Hindlimb muscle (tissue), 1 donor: ENCODE results near the gene LPP. TPM values are rescaled to one million over a fixed set of nuclear protein-coding genes. Genes with fewer than 3 reads are reported as not detected.

ENCODE experiments used
- DNase-seq: peaks from one replicate; pipeline ENCODE4 v3.0.0-alpha.2; 2013
- polyA plus RNA-seq: library from polyadenylated mRNA; unstranded; fragments of 120-200 nt; gene quantifications from one replicate; pipeline ENCODE4 v1.2.1, GENCODE V29; 2013; ENCODE audit not compliant: insufficient read length

LPP gene
- polyA plus RNA-seq, 1 donor = 12.7 TPM

DNA sequence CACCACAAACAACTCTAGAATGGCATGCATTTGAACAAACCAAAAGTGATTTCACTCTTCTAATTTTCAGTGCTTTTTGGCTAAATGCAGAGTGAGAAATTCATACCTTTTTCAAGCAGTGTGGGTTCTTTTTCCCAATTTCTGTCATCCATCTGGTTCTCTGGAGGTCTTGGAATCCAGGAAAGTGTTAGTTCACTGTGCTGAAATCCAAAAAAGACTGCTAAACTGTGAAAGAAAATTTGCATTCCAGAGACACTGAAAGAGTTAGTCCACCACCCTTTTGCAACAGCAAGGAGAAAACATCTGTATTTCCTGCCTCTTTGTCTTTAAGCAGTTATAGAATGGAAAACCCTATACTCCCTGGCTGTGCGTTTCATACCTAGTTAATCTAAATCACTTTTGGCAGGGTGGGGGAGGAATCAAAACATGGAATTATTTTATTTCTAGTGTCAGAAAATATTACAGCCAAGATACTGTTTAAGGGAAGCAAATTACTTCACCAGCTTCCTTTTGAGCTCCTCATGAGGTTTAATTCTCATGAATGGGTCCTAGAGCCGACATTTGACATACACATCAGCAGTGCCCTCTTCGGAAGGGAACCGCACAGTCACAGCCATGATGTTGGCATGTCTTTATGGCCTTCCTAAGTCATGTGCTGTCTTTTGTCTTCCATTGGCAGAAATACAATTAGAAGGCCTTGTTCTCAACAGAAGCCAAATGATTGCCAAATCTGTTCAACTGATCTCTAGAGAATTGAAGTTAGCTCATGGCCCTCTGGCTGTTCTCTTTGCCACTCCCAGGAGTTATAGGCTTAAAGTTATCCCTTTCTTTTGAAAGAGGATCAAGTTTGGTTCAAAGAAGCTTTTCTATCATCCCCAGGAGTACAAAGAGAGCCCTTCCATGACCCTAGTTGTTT lies 700.2 kb downstream of the LPP start:
- DNase-seq = peak; percentile 31

DNA sequence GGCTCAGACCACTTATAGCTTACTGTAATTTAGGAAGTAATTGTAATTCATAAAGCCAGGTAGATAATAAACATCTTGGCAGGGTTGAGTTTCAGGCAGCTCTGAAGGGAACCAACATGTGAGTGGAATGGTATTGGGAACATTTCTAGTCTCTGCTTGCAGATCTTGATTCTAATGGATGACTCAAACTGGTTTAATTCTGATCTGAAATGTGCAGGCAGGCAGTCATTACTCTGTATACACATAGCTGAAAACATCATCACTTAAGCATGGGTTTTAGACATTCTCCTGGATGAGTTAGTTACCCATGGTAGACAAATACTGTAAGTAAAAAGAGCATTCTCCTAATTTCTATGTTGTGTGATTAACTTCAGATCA lies 700.8 kb downstream of the LPP start:
- DNase-seq = no peak

DNA sequence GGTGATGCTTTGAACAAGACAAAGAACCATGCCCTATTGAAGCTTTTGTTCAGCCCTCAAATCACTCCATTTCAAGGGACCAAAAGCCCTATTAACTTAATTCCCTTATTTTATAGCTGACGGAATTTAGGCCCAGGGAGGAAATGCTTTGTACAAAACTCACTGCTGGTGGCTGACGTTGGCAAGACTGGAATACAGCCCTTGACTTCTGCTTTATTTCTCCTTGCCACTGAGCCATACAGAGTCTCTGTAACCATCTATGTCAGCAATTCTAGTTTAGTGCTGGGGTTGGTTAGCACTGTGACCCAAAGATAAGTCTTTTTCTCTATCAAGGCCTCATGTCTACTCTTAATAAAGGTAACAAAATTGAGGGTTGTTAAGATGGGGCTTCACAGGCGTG lies 701.7 kb downstream of the LPP start:
- DNase-seq = no peak

DNA sequence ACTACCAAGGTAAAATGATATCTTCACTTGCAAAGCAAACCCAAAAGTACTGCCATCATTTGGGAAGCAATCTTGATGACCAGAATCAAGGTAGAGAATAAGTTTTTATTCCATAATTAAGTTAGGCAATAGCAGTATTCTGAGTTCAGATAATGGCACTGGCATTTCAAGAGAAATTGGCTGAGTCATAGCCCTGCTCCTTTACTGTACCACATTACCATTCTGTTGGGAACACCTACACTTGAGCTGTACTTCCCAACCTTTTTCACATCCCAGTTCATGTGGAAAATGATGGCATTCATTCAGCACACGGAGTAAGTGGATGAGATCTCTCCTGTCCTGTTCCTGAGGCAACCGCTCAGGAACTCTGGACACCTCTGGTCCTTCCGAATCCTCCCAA lies 706.2 kb downstream of the LPP start:
- no peak for DNase-seq

DNA sequence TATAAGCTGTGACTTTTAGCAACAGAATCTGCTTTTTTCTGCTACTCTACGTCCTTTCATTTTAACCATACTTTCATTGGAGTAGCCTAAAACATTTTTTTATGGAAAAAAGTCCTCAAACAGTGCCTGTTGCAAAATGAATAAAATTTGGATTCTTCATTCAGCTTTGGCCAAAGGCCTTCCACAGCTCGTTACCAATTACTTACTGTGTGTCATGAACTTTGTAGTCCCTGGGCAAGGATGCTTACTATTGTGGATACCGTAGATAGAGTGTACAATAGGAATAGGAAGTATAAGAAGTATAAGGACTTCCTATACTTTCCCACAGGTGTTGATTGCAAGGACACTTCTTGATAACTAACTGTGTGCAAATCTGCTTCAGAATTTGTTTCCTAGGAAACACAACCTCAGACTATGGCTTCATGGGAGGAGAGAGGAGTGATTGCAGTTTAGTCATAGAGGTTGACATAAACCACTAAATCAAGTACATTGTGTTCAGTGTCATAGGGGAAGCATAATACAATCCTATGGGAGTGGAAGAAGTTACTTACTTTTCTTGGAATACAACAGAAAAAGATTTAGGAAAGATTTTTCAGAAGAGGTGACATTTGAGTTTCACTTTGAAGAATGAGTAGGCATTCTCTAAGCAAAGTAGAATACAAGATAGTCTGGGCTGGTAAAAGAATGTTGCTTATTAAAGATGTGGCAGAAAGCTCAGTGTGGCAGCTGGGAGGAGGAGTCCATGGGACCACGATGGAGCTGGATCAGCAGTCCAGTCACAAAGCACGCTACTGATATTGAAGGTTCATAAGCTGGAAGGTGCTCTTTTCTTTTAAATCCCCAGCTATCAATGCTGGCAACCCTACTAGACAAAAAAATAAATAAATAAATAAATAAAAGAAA lies 708.1 kb downstream of the LPP start:
- DNase-seq = no peak

DNA sequence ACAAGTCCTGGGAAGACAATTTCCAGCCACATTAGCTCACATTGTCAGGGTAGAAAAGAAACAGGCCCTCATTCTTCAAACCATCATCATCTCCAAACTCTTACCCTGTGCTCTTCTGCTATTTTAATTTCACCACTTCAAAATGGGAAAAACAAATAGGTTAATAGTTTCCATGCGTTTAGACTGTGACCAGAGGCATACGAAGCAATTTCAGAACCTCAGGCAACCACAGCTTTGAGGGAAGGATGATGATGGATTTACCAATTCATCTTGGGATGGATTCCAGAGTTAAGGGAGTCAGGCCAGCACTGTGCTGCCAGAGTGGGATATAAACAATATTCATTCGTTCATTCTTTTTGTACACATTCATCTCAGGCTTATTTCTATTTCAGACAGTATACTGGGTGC lies 710.0 kb downstream of the LPP start:
- peak; percentile 51 for DNase-seq

DNA sequence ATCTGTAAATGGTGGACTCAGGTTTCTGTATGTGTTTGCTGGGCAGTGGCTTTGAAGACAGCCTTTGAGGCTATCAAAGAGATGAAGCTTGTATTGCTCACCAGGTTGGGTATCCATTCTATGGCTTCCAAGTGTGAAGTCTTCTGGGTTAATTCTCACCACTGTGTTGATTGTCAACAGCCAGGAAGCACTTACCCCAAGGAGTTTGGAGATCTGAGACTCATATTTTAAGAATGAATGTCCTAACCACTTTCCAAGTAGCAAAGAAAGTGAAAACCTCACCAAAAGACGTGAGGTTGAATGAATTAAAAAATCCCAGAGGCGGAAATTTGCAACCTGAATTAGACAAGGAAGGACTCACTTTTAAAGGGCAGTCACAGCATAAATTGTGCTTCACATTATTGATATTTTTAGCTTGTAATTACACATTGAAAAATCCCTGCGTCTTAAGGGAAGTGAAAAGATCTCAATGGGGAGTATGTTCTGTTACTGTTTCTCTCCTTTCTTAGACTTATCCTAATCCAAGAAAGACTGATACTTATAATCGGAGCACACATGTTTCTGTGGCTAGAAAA lies 713.8 kb downstream of the LPP start:
- no peak for DNase-seq

DNA sequence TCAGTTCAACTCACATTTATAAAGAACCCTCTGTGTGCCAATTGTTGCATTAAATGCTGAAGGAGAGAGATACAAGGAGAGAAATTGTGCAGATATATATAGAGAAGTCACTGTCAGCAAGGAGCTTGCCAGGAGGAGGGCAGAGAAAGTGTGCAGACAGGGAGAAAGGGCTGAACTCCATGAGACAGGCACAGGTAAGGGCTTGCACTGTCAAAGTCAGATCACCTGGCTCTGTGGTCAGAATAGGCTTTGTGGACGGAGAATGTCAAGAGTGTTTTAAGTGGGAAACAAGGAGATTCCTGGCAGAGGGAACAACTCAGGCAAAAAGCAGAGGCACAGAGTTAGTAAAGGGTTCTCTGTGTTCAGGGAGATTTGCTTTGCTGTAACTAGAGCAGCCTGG lies 714.8 kb downstream of the LPP start:
- no peak for DNase-seq

DNA sequence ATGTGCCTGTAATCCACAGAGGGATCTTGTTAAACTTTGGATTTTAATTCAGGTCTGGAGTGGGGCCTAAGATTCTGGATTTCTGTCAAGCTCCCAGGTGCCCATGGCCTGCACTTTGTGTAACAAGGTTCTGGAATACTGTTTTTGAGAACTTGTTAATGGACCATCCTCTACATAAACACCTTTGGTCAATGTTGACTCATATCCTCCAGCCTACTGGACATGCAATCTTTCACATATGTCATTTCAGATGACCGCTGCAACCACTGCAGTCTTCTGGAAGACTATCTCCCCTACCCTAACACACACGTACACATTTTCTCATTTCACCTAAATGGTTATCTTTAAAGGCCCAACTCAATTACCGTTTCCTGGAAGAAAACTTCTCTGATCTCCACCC lies 715.7 kb downstream of the LPP start:
- DNase-seq = no peak

DNA sequence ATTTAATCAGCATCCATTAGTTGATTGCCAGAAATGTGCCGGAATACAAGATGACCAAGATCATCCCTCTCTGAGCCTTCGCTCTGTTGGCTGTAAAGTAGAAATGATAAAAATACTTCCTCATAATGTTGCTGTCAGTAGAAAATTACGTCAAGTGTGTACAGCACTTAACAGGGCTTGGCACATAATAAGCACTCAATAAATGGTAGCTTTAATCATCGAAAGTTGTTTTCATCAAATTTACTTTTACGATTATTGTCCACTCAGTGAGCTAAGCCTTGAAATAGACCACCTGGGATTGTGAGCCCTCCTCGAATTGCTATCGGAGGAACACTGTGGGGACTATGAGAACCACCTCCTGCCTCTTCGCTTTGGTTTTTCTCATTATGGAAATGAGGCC lies 716.5 kb downstream of the LPP start:
- DNase-seq = no peak

DNA sequence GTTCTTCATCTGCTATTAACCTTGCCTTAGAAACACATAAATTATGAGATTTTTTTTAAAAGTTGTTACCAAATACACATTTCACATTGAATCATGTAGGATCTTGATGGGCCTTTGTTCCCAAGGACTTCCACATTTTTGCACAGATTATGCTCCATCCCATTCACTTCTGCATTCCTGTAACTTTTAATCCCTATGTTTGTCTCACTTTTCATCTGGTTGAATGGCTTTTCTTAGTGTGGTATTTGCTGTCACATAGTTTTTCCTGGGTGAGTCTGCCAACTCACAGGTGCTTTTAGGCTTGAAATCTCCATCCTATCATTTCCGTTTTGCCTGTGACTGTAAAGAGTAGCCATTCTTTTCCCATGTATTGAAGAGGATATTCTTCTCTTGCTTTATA lies 720.6 kb downstream of the LPP start:
- DNase-seq = no peak

DNA sequence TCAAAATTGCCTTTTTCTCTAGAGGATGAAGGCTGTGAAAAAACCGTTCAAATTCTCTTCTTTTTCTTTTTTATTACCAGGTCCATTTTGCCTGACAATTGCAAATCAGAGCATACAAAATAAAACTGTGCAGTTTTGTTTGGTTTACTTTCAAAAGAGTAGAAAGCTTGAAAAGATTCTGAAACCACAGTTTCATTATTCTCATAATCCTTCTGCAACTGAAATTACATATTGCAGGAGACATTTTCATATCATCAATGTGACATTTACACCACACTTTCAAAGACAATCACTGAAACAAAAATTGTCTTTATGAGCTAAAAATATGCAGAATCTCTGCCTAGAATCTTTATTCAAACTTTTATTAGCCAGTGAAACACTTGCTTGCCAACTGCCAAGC lies 721.5 kb downstream of the LPP start:
- no peak for DNase-seq

DNA sequence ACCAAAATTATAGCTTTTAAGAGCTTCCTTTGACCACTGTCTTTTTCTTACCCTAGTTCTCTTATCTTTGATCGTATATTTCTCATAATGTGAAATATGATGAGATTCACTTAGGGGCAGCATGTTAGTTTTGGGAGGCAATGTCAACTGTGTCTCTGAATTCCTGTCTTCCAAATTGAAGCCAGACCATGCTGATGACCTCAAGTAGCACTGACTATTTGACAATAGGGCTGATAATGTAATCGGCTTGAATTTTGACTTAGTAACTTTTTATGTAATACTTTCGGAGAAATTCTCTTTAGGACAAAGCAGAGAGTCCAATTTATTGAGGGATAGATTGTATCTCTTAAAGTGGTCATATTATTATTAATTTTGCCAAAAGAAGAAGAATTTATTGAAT lies 722.4 kb downstream of the LPP start:
- no peak for DNase-seq

DNA sequence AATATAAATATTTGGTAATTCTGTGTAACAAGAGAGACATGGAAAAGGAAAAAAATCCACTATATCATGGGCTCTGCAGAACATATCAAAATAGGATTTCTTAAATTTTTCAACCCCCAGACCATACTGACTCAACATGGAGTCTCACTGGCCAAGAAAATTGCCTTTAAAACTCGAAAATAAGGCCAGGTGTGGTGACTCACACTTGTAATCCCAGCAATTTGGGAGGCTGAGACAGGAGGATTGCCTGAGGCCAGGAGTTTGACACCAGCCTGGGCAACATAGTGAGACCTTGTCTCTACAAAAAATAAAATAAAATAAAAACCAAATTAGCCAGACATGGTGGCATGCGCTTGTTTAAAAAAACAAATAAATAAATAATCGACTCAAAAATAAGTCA lies 723.4 kb downstream of the LPP start:
- DNase-seq = no peak

DNA sequence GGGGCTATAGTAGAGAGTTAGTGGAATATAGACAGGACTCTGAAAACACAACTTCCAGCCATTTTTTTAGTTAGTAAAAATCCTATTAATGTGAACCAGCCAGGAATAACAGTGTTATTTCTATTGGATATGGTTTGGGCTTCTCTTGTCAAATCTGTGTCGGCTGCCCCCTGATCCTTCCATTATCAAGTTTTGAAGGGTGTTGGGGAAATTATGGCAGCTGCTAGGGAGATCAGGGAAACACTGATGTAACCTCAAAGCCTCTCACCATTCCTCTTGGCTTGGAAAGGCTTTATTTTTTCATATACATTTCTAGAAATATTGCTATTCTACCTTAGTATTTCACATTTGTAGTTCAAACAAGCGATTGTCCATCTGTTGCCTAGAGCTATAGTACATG lies 724.1 kb downstream of the LPP start:
- DNase-seq = no peak

DNA sequence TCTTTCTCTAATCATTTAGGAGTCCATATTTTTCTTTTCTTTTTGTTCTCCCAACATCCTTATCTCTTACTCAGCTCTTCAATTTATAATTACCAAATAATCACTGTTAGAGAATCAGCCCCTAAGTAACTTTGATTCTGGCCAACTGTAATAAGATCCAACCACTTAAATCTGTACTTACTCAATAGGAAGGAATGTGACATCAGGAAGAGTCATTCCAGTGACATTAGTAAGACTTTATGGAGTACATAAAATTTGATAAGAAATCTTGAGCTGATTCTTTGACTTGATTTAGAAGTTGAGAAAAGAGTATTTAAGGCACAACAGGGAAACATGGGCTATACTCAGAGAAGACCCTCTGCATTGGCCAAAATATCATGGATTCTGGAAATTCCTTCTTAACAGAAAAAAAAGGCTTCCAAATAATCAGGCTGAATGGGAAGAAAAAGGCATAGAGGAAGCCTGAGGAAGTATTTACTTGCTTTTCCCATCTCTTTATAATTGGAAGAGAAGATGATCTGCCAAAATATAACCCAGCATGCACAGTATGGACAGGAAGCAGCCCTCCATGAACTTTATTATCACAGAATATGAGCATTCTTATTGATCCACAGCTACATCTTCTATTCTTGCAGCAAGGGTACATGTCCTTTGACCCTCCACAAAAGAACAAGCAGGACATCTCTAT lies 728.1 kb downstream of the LPP start:
- no peak for DNase-seq

DNA sequence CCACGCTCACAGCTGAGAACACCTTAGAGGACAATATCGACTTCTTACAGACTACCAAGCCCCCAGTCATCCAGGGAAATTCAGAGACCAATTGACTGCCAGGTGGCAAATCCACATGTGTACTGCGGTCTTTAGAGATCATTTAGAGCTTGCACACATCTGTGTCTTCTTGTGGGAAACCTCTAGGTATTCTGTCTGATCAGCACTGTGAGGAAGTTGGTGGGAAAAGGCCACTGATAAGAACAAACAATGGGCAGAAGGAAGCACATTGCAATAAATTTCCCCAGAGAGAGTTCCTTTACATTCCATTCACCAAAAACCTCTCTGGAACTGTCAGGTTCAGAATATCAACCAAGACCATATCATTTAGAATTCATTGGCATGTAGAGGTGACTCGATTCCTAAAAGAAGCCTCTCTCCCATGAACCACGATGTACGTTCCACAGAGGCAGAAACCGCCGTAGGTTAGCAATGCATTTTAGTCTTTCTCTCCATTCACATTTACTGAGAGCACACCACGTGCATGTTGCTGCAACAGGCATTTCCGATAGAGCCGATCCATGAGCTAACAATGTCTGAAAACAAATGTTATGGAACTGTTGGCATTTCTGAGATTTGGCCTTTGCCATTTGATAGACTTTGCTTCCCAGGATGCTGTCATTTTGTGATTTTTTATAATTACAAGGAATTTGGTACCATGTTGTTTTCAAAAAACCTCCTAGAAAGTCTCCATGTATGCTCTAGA lies 730.5 kb downstream of the LPP start:
- DNase-seq = no peak

DNA sequence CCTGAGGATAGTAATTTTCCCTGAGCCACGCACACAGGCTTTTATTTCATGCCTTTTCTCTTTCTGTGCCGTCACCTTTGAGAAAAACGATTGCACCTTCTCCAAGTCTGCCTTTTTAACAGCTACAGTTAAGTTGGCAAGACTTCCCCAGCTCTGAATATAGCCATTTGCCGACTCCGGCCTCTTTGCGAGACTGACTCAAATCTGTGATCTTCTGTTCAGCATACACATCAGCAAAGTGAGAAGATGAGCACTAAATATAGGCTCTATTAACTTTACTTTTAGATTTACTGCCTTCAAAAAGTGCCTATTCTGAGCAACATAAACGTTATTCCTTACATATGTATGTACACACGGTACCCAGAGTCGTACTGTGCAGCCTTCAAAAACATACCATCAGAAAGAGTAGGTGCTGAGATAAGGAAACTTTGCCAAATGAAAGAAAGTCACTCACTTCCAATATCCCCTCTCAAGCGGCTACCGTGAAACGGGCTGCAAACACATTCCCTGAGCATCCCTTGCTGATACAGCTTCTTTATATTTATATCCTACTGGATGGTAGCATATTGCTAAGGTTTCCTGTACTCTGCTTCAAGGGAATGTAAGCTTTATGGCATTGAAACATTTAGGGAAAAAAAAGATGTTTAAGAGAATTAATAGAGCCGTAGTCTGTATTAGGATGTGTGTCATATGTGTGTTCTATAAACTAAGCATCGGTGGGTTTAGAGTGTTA lies 734.5 kb downstream of the LPP start:
- DNase-seq = no peak

DNA sequence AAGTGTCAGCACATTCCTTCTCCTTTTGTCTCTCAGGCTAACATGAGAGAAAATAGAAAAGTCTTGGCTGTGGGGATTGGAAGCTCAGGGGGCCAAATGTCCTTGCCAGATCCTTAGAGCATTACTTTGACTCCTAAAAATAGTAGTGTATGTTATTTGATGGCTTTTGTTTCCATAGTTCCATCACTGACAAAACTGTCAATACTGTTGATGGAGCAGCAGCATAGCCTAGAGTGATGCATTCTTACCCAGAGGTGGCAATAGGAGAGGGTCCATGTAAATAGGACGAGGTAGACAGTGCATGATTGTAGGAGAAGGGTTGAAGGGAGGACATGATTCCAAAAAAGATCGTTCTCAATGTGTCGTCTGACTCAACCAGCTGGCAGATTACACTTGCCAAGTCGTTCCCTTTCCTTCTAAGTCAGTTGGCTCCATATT lies 735.1 kb downstream of the LPP start:
- no peak for DNase-seq

DNA sequence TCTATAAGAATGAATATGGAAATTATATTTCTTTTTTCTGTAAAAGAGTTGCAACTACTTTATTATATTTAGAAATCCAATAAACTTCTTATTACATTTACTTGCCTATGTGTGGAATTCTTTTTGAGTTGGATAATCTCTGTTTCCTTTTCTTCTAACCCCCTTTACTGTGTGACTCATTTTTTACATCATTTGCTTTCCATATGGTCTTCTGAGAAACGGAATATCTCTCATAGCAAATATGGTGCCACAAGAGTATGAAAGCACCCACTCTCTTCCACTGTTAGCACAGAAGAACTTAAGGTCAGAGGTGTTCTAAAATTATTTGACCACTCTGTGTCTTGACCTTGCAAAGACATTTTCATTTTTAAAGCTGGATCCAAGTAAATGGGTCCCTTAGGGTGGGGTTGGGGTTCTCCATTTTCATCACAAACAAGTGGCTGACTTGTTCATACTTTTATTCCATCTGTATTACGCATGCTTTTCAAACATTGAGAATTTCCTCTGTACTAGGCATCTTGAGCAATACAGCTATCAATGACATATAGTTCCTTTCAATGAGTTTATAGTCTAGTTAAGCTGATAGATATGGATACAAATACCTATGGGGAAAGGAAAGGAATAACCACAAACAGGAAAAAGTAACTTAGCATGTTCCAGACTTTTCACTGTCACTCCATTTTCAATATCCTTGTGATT lies 736.8 kb downstream of the LPP start:
- DNase-seq = no peak

DNA sequence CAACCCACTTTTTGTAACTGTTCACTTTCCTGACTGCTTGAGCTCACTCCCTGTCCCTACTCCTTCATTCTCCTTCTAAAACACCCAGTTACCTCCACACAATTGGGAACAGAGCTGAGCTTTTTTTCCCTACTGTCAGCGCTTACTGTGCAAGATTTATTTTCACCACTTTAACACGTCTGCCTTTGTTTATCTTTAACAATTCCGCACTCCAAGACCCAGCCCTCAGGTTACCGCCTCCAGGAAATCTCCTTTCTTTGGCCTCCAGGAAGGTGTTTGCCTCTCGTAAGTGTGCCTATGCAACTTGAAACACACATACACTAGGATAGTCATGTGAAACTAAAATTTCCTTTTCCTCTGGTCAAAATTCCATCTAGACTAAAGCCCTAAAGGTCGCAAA lies 745.9 kb downstream of the LPP start:
- no peak for DNase-seq
